ENCODE results near the gene GALNT18. TPM values are rescaled to one million over a fixed set of nuclear protein-coding genes. Genes with fewer than 3 reads are reported as not detected.

Gene GALNT18
- total RNA-seq, 1 donor from 2014 or later, result 2.1 TPM

DNA sequence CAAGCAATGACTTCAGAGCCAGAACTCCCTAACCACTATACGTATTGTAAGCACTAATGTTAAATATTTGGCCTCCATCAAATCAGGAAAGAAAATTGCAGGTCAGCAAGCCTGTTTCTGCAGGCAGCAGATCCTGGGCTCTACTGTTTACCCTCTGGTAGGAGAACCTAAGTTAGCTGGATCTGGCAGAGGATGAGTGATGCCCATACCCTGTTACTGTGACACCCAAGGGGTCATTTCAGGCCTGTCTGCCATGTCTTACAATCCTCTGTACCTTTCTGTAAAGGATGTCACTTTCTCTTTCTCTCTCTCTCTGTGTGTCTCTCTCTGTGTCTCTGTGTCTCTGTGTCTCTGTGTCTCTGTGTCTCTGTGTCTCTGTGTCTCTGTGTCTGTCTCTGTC lies 375.6 kb downstream of the GALNT18 start:
- H3K4me3 Mint-ChIP-seq (ENCODE audit: low read depth), result no peak overlapping the region

DNA sequence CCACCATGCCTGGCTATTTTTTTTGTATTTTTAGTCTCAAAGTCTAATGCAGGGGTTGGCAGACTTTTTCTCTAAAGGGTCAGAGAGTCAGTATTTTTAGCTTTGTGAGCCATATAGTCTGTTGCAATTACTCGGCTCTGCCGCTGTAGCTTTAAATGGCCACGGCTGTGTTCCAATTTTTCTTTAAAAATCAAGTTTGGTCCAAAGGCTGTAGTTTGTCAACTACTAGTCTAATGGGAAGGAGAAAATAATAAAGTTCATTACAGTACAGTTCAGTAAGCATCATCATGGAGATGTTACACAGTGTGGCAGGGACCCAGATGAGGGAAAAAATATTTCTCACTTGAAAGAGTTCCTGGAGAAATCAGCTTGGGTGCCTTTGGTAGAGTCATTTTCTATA lies 376.4 kb downstream of the GALNT18 start:
- Mint-ChIP-seq H3K4me3 (ENCODE audit: low read depth) (no peak overlapping the region), H3K36me3 (ENCODE audit: insufficient read depth) (peaks cover 1% of the 10 kb centered on the region), H3K27ac (no peak overlapping the region), H3K9me3 (ENCODE audit: low read depth) (no peaks in the 10 kb centered on the region), H3K27me3 (no peaks in the 10 kb centered on the region), H3K4me1 (ENCODE audit: low read depth) (peaks cover 8% of the 10 kb centered on the region)
- TF ChIP-seq, protein P1, sequence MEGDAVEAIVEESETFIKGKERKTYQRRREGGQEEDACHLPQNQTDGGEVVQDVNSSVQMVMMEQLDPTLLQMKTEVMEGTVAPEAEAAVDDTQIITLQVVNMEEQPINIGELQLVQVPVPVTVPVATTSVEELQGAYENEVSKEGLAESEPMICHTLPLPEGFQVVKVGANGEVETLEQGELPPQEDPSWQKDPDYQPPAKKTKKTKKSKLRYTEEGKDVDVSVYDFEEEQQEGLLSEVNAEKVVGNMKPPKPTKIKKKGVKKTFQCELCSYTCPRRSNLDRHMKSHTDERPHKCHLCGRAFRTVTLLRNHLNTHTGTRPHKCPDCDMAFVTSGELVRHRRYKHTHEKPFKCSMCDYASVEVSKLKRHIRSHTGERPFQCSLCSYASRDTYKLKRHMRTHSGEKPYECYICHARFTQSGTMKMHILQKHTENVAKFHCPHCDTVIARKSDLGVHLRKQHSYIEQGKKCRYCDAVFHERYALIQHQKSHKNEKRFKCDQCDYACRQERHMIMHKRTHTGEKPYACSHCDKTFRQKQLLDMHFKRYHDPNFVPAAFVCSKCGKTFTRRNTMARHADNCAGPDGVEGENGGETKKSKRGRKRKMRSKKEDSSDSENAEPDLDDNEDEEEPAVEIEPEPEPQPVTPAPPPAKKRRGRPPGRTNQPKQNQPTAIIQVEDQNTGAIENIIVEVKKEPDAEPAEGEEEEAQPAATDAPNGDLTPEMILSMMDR (IDR thresholded peaks at IDR 0.05; ENCODE audit: unreplicated experiment), result no peak
- DNase-seq (ENCODE audit: low spot score, unreplicated experiment), result no peak

More for the DNA sequence above, 375.6 kb downstream of the GALNT18 start:
- DNase-seq (ENCODE audit: low spot score, unreplicated experiment), result no peak
- TF ChIP-seq, protein P1 (IDR thresholded peaks at IDR 0.05; ENCODE audit: unreplicated experiment), result no peak
- Mint-ChIP-seq H3K27me3 (no peaks in the 10 kb centered on the region), H3K27ac (peak overlapping the region; percentile 92), H3K9me3 (ENCODE audit: low read depth) (no peaks in the 10 kb centered on the region), H3K4me1 (ENCODE audit: low read depth) (peaks cover 8% of the 10 kb centered on the region), H3K36me3 (ENCODE audit: insufficient read depth) (peaks cover 1% of the 10 kb centered on the region)

DNA sequence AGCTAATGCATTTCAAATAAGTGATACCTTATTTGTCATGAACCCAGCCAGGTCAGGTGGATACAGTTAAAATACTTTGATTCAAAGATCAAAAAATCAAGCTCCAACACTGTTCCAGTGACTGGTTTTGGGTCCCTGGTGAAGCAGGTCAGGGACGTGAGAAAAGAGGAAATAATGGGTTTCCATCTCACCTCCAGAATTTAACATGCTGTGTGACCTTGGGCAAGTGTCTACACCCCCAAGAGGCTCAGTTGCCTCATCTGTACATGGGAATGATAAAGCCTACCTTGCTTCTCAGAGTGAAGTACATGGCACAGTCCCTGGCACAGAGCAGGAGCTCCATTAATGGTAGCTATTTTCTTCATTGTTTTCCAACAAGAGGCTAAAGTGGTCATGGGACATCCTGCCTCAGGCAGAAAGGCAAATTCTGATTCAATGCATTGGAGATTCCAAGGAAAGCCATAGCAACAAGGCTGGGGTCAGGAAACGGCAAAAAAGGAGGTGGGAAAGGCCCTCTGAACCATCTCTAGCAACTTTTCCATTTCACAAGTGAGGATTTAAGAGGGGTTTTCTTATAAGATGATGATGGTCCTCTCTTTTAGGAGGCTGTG lies 377.2 kb downstream of the GALNT18 start:
- TF ChIP-seq, protein P1 (IDR thresholded peaks at IDR 0.05; ENCODE audit: unreplicated experiment), result no peak
- H3K9me3 Mint-ChIP-seq (ENCODE audit: low read depth), result no peaks in the 10 kb centered on the region
- H3K27ac Mint-ChIP-seq, result peak overlapping the region; percentile 31
- no peak for DNase-seq (ENCODE audit: low spot score, unreplicated experiment)
- H3K4me3 Mint-ChIP-seq (ENCODE audit: low read depth), result no peak overlapping the region
- H3K36me3 Mint-ChIP-seq (ENCODE audit: insufficient read depth), result peaks cover 1% of the 10 kb centered on the region
- no peaks in the 10 kb centered on the region for H3K27me3 Mint-ChIP-seq
- H3K4me1 Mint-ChIP-seq (ENCODE audit: low read depth), result peaks cover 8% of the 10 kb centered on the region

DNA sequence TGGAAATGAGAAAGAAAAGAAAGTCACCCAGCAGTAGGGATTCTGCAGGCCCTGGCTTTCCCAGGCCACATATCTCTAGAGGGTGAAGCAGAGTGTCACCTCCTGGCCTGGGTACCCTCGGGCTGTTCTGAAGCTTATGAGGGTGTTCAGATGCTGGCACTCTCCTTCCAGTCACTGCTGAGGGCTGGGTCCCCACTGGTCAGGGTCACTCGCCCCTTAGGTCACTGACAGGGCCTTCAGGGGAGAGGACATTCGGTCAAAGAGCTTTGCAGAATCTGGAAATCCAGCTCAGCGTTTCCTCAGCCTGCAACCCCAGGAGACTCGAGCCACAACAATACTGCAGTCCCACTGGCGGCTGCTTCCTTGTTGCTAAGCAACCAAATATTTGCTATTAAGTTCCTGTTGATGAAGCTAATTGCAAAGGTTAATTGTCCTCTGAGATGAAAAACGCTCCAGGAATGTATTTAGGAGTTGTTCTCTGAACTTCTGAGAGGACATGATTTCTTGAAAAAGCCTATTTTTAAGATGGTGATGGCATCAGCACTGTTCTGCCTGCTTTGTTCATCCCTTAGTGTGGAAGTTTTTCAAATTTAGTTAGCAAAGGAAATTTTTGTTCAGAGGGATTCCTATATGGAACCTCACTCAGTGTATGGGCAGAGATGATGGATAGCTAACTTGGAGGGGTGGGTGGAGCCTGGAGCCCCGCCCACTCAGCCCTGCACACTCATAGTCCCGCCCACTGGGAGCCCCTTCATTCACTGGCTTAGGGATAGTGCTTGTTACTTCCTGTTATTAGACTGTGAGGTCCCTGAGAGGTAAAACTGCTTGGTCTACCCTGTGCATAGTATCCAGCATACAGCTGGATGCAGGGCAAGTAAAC lies 378.0 kb downstream of the GALNT18 start:
- Mint-ChIP-seq H3K4me1 (ENCODE audit: low read depth) (peaks cover 8% of the 10 kb centered on the region), H3K4me3 (ENCODE audit: low read depth) (no peak overlapping the region), H3K9me3 (ENCODE audit: low read depth) (no peaks in the 10 kb centered on the region), H3K36me3 (ENCODE audit: insufficient read depth) (peaks cover 1% of the 10 kb centered on the region), H3K27ac (peak overlapping the region; percentile 45), H3K27me3 (no peaks in the 10 kb centered on the region)
- no peak for DNase-seq (ENCODE audit: low spot score, unreplicated experiment)
- TF ChIP-seq, protein P1 (IDR thresholded peaks at IDR 0.05; ENCODE audit: unreplicated experiment), result no peak

DNA sequence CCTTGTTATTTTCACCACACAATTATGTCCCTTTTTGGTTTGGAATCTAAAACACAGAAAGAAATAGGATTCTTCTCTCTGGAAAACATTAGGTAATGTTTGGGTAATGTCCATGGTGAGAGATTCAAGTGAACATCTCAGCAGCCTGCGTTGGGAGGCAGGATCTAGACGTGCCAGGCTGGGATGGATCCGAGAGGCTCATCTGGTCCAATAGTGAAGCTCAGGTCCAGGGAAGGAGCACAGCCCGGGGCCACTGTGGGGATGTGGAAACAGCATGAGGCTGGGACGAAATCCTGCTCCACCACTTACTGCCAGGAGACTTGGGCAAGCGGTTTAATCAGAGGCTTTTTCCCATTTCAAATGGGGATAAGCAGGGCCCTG lies 378.6 kb downstream of the GALNT18 start:
- peaks cover 8% of the 10 kb centered on the region for H3K4me1 Mint-ChIP-seq (ENCODE audit: low read depth)
- H3K27ac Mint-ChIP-seq, result peak overlapping the region; percentile 23
- H3K36me3 Mint-ChIP-seq (ENCODE audit: insufficient read depth), result peaks cover 1% of the 10 kb centered on the region
- no peak for DNase-seq (ENCODE audit: low spot score, unreplicated experiment)
- no peaks in the 10 kb centered on the region for H3K27me3 Mint-ChIP-seq
- TF ChIP-seq, protein P1 (IDR thresholded peaks at IDR 0.05; ENCODE audit: unreplicated experiment), result no peak
- H3K9me3 Mint-ChIP-seq (ENCODE audit: low read depth), result no peaks in the 10 kb centered on the region
- H3K4me3 Mint-ChIP-seq (ENCODE audit: low read depth), result no peak overlapping the region

Data from progenitor cell of endocrine pancreas (in vitro differentiated cells).